GM12872 (cell line): Measurements from ENCODE around the gene CELA3B.
"Not testable (repeated sequence)": the region's sequence is repeated elsewhere in the genome, so short reads cannot be mapped to it uniquely, and the experiment has no call there.

Source experiments
- CTCF ChIP-seq: IDR thresholded peaks from 3 replicates; pipeline ENCODE4 v1.5.1; 2011; ENCODE audit warnings: low read depth, mild to moderate bottlenecking, low read length, moderate library complexity; ENCODE audit not compliant: insufficient read depth

CELA3B gene

GRCh38 chr1:21976703-21977239, at the start of gene CELA3B:
Gene CELA3B (plus strand): TSS chr1:21977022. CDS start chr1:21977040, 18 bp downstream.
- TF ChIP-seq CTCF, result not testable (repeated sequence)

- no peak for TF ChIP-seq CTCF
Observed at GRCh38 chr1:21927533-21928237, 49.1 kb upstream of the CELA3B start.

GRCh38 chr1:21930080-21930571, 46.7 kb upstream of the CELA3B start:
- no peak for TF ChIP-seq CTCF

GRCh38 chr1:21930629-21931170, 46.1 kb upstream of the CELA3B start:
- no peak for TF ChIP-seq CTCF

GRCh38 chr1:21931171-21932093, 45.4 kb upstream of the CELA3B start:
- TF ChIP-seq CTCF, result no peak

GRCh38 chr1:21932127-21932526, 44.7 kb upstream of the CELA3B start:
- no peak for TF ChIP-seq CTCF
